ENCODE results near the gene SIM2. TPM values are rescaled to one million over a fixed set of nuclear protein-coding genes. Genes with fewer than 3 reads are reported as not detected.

SIM2 gene
- polyA plus RNA-seq, 4 donors, result 18.3 to 31.7 (median 26.4) TPM

- DNase-seq (ENCODE audit: low read depth in 4 of 4, low spot score in 2 of 4), result no peak
These were observed 805 bp downstream of the SIM2 start for GRCh38 chr21:36699546-36700294.

- DNase-seq (ENCODE audit: low read depth in 4 of 4, low spot score in 2 of 4), result no peak
These were observed 1.5 kb downstream of the SIM2 start for GRCh38 chr21:36700295-36700970.

- DNase-seq (ENCODE audit: low read depth in 4 of 4, low spot score in 2 of 4), result no peak
These were observed 2.2 kb downstream of the SIM2 start for GRCh38 chr21:36700971-36701755.

- no peak for DNase-seq (ENCODE audit: low read depth in 4 of 4, low spot score in 2 of 4)
These were observed 3.1 kb downstream of the SIM2 start for GRCh38 chr21:36701756-36702621.

- DNase-seq (ENCODE audit: low read depth in 4 of 4, low spot score in 2 of 4), result no peak
These were observed 3.7 kb downstream of the SIM2 start for GRCh38 chr21:36702622-36702968.

GRCh38 chr21:36703123-36703522, 4.2 kb downstream of the SIM2 start:
- DNase-seq (ENCODE audit: low read depth in 4 of 4, low spot score in 2 of 4), result no peak

- no peak for DNase-seq (ENCODE audit: low read depth in 4 of 4, low spot score in 2 of 4)
These were observed 4.8 kb downstream of the SIM2 start for GRCh38 chr21:36703626-36704280.

GRCh38 chr21:36704281-36704957, 5.5 kb downstream of the SIM2 start:
- no peak for DNase-seq (ENCODE audit: low read depth in 4 of 4, low spot score in 2 of 4)

GRCh38 chr21:36704958-36705678, 6.2 kb downstream of the SIM2 start:
- no peak for DNase-seq (ENCODE audit: low read depth in 4 of 4, low spot score in 2 of 4)

GRCh38 chr21:36705679-36706481, 7.0 kb downstream of the SIM2 start:
- DNase-seq (ENCODE audit: low read depth in 4 of 4, low spot score in 2 of 4), result no peak

GRCh38 chr21:36706482-36706852, 7.6 kb downstream of the SIM2 start:
- DNase-seq (ENCODE audit: low read depth in 4 of 4, low spot score in 2 of 4), result no peak

GRCh38 chr21:36706951-36707762, 8.2 kb downstream of the SIM2 start:
- no peak for DNase-seq (ENCODE audit: low read depth in 4 of 4, low spot score in 2 of 4)

- no peak for DNase-seq (ENCODE audit: low read depth in 4 of 4, low spot score in 2 of 4)
These were observed 8.9 kb downstream of the SIM2 start for GRCh38 chr21:36707763-36708285.

GRCh38 chr21:36708286-36709029, 9.5 kb downstream of the SIM2 start:
- no peak for DNase-seq (ENCODE audit: low read depth in 4 of 4, low spot score in 2 of 4)

- no peak for DNase-seq (ENCODE audit: low read depth in 4 of 4, low spot score in 2 of 4)
These were observed 10.3 kb downstream of the SIM2 start for GRCh38 chr21:36709030-36709867.
